ENCODE results near the gene PHF5A.
A peak's percentile ranks its signal among the peaks of the same experiment; 100 is the strongest.

The PHF5A gene

DNA sequence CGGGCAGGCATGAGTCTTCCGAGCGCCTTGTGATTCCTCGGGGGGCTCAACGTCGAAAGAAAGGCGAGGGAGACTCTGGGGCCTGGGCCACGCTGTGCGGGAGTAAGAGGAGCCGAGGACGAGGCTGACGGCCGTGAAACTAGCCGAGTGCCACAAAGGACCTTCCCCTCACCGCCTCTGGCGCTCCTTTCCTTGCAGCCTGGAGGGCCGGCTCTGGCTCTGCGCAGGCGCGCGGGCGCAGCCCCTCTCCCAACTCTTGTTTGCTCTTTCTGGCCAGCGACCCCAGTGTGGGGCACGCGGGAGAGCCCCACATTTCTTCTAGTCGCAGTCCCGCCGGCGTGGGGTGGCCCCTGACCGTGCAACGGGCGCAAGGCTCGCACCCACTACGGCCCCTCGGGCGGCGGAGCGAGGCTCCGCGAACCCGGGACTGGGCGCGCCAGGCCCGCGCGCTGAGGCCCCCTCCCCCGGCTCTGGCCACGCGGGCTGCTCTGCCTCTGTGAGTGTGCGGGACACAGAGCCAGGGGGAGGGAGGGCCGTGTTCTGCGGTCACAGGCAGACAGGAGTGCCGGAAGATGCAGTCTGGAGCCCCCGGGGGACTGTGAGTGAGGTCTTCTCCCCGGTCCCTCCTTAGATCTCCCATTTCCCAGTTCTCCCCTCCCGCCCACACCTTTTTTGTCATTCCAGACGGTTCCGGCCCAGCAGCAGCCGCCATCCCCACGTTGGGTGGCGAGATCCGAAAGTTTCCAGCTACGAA is 20.9 kb downstream of the PHF5A start:
- peak overlapping the region; percentile 95 for H3K4me3 ChIP-seq (ENCODE audit: low read depth, low read length)

DNA sequence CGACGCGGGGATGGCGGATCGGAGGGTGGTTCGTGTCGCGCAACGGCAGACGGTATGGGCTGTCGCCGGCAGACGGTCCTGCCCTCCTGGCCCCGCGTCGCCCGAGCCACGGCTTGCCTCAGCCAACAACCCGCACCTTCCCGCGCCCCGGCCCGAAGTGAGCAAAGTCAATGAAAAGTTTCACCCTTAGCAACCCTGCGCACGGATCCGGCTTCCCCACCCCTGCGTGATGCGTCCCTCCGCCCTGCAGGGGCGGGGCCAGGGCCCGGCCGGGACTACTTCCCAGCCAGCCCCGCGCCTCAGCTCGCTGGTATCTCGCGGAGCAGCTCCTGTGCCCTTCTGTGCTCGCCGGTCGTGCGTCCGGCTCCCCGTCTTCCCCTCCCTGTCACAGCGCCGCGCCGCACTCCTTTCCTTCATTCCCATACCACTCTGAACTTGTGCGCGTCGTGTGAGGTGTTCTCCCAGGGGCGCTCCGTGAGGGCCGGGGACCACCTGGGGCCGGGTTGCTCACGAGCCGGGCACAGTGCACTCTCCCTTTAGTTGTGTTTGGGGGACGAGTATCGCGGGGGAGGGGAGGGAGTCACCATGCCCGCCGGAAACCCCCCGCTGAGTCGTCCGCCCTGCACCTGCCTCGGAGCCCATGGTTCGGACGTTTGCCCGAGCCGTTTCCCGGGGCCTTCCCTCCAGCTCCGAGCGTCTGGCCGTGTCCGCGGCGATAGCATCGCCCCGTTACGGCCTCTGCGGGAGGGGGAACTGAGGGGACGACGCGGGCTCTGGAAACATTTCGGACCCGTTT is 21.7 kb downstream of the PHF5A start, which contains the start of gene TOB2:
TOB2 (minus strand) TSS at position 163 of the 796 bp plus-strand sequence. CDS start 9,456 bp downstream, outside the sequence.
- H3K4me3 ChIP-seq (ENCODE audit: low read depth, low read length) = peak within 1 kb of the TSS; percentile 95
- TF ChIP-seq, protein P1, sequence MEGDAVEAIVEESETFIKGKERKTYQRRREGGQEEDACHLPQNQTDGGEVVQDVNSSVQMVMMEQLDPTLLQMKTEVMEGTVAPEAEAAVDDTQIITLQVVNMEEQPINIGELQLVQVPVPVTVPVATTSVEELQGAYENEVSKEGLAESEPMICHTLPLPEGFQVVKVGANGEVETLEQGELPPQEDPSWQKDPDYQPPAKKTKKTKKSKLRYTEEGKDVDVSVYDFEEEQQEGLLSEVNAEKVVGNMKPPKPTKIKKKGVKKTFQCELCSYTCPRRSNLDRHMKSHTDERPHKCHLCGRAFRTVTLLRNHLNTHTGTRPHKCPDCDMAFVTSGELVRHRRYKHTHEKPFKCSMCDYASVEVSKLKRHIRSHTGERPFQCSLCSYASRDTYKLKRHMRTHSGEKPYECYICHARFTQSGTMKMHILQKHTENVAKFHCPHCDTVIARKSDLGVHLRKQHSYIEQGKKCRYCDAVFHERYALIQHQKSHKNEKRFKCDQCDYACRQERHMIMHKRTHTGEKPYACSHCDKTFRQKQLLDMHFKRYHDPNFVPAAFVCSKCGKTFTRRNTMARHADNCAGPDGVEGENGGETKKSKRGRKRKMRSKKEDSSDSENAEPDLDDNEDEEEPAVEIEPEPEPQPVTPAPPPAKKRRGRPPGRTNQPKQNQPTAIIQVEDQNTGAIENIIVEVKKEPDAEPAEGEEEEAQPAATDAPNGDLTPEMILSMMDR (conservative IDR thresholded peaks at IDR 0.05; ENCODE audit: low read depth, low read length) = no peak

More for the DNA sequence above, 20.9 kb downstream of the PHF5A start:
- peak; percentile 71 for DNase-seq (ENCODE audit: low read depth)
- TF ChIP-seq, protein P1 (conservative IDR thresholded peaks at IDR 0.05; ENCODE audit: low read depth, low read length) = peak; percentile 3

DNA sequence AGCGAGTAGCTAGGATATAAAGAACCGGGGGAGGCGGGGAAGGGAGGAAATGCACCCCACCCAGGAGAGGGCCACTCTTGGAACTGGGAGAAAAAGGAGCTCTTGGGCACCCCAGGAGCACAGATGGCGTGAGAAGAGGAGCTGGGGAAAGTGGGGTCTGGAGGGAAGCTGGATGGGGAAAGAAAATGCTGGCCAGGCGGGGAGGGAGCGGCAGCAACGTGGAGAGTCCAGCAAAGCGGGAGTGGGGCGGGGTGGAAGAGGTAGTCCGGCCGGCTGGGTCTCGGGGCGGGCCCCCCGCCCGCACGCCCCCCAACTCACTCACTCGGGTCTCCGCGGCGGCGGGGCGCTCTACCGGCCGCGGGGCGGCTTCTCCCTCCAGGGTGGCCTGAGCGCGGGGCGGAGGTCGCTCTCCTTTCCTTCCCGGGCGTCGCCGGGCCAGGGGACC is 22.4 kb downstream of the PHF5A start:
- DNase-seq (ENCODE audit: low read depth) = peak; percentile 14
- TF ChIP-seq, protein P1 (conservative IDR thresholded peaks at IDR 0.05; ENCODE audit: low read depth, low read length) = no peak
- peak overlapping the region; percentile 95 for H3K4me3 ChIP-seq (ENCODE audit: low read depth, low read length)

More for the DNA sequence above, 21.7 kb downstream of the PHF5A start, which contains the start of gene TOB2:
- DNase-seq (ENCODE audit: low read depth) = peak; percentile 97

- peak overlapping the region; percentile 95 for H3K4me3 ChIP-seq (ENCODE audit: low read depth, low read length)
- TF ChIP-seq, protein P1 (conservative IDR thresholded peaks at IDR 0.05; ENCODE audit: low read depth, low read length) = no peak
- DNase-seq (ENCODE audit: low read depth) = peak; percentile 39
These were observed 23.1 kb downstream of the PHF5A start for GRCh38 chr22:41445129-41446056.

- DNase-seq (ENCODE audit: low read depth) = peak; percentile 98
- peak overlapping the region; percentile 95 for H3K4me3 ChIP-seq (ENCODE audit: low read depth, low read length)
- TF ChIP-seq, protein P1 (conservative IDR thresholded peaks at IDR 0.05; ENCODE audit: low read depth, low read length) = no peak
These were observed 23.9 kb downstream of the PHF5A start for GRCh38 chr22:41444360-41445128.

All from choroid plexus epithelial cell (primary cell).